ENCODE results near the gene ANKHD1. TPM values are rescaled to one million over a fixed set of nuclear protein-coding genes. Genes with fewer than 3 reads are reported as not detected.

The ANKHD1 gene
- total and polyA plus RNA-seq, 2 of the 8 experiments (the other 6 are each of a cell fraction or from before 2014, with no cell fraction given) = 69.9 to 108 TPM

DNA sequence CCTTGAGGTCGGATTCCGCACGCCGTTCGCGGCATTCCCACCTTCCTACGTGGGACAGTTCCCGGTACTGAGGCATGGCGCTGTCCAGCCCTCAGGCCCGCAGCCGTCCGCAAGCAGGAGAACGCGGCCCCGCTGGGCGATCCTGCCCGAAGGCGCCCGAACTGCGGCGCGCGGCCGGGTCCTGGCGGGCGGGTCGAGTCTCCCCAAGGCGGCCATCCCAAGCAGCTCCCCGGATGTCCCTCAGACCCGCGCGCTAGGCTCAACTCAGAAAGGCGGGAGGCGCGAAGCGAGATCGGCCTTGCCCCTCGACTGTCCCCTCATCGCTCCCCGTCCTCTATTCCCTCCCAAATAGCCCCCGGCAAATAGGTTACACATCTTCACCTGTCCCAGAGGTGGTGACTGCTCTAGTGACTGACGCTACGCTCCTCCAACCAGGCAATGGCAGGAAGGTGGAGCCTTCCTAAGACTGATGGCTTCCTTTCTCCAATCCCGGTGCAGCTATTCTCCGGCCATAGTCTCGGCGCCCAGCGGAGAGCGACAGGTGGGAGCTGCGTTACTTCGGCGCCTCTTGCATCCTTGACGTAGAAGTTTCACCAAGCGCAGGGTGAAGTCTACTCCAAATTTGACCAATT lies 787 bp upstream of the ANKHD1 start (continued):
- TF ChIP-seq FOSL1 (IDR thresholded peaks at IDR 0.05; ENCODE audit: insufficient read depth, low read depth, low read length) = no peak
- TF ChIP-seq TAF7 (optimal IDR thresholded peaks at IDR 0.05; ENCODE audit: borderline replicate concordance, low read depth, low read length) = peak; percentile 44
- peak; percentile 51 for TF ChIP-seq PHF8 (conservative IDR thresholded peaks at IDR 0.05; ENCODE audit: low read depth, low read length)
- peak; percentile 55; the same call in 1 of the 2 replicates for TF ChIP-seq YY1 (IDR thresholded peaks at IDR 0.05; ENCODE audit: low read depth, low read length)
- peak; percentile 87; the same call in 1 of the 2 replicates for TF ChIP-seq POLR2AphosphoS5 (IDR thresholded peaks at IDR 0.05; ENCODE audit: low read depth, low read length)
- TF ChIP-seq BACH1 (IDR thresholded peaks at IDR 0.05; ENCODE audit: low read length) = peak; percentile 61; the same call in 1 of the 2 replicates
- TF ChIP-seq, protein P1, sequence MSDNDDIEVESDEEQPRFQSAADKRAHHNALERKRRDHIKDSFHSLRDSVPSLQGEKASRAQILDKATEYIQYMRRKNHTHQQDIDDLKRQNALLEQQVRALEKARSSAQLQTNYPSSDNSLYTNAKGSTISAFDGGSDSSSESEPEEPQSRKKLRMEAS (IDR thresholded peaks at IDR 0.05) = peak; percentile 86
- TF ChIP-seq TAF1 (IDR thresholded peaks at IDR 0.05; ENCODE audit: low read depth, low read length) = peak; percentile 83
- peak; percentile 80 for TF ChIP-seq TEAD4 (IDR thresholded peaks at IDR 0.05; ENCODE audit: low read depth, low read length)
- no peak for TF ChIP-seq POU5F1 (IDR thresholded peaks at IDR 0.05; ENCODE audit: low read depth, low read length)
- TF ChIP-seq SIRT6 (IDR thresholded peaks at IDR 0.05; ENCODE audit: low read length) = no peak
- TF ChIP-seq KDM4A (IDR thresholded peaks at IDR 0.05; ENCODE audit: low read depth, low read length, severe bottlenecking) = peak; percentile 67
- TF ChIP-seq ASH2L (IDR thresholded peaks at IDR 0.05; ENCODE audit: low read length) = peak; percentile 68
- no peak for TF ChIP-seq EP300 (IDR thresholded peaks at IDR 0.05; ENCODE audit: borderline replicate concordance in 1 of 2, low read depth in 2 of 2, low read length in 2 of 2)
- TF ChIP-seq BRCA1 (IDR thresholded peaks at IDR 0.05; ENCODE audit: low read depth, low read length) = no peak
- peak; percentile 41 to 70; a peak in 2 of 3 replicates for TF ChIP-seq POLR2A (IDR thresholded peaks at IDR 0.05; ENCODE audit: control extremely low read depth in 1 of 2, low read depth in 2 of 2, low read length in 2 of 2)
- peak; percentile 98 for TF ChIP-seq SAP30 (IDR thresholded peaks at IDR 0.05; ENCODE audit: insufficient read depth, insufficient replicate concordance, low read length)
- TF ChIP-seq, protein P2, sequence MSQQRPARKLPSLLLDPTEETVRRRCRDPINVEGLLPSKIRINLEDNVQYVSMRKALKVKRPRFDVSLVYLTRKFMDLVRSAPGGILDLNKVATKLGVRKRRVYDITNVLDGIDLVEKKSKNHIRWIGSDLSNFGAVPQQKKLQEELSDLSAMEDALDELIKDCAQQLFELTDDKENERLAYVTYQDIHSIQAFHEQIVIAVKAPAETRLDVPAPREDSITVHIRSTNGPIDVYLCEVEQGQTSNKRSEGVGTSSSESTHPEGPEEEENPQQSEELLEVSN (IDR thresholded peaks at IDR 0.05) = peak; percentile 90
- TF ChIP-seq TBP (IDR thresholded peaks at IDR 0.05; ENCODE audit: low read depth, low read length) = peak; percentile 71
- no peak for TF ChIP-seq EZH2 (IDR thresholded peaks at IDR 0.05; ENCODE audit: low read depth, low read length, severe bottlenecking)

Data from H1 (cell line).